PC-9 (cell line): ENCODE data around the gene CDK8. TPM values are rescaled to one million over a fixed set of nuclear protein-coding genes. Genes with fewer than 3 reads are reported as not detected.

ENCODE experiments used
- BruUV-seq: library from RNA; stranded (reverse); fragments of 400-500 nt; replicated peaks from 2 replicates; lab custom pipeline; 2021; lab: Mats Ljungman, UMichigan
- CTCF ChIA-PET: fragments of 300-600 bp; sonication (Branson Sonifier 250); formaldehyde crosslinking; loops from one replicate; lab custom pipeline; 2022; ENCODE audit warnings: antibody characterized with exemption; lab: Charles Lee
- POLR2A ChIA-PET: fragments of 300-600 bp; sonication (Branson Sonifier 250); formaldehyde crosslinking; loops from one replicate; lab custom pipeline; 2022; ENCODE audit warnings: antibody characterized with exemption; ENCODE audit not compliant: unreplicated experiment; lab: Charles Lee
- DNase-seq, 2 experiments: peaks; one replicate each; pipeline versions ENCODE4 v3.0.0 to v3.0.0-alpha.2; 2015 to 2022; ENCODE audit warnings: mixed read lengths in 1 of 2
- H2AFZ ChIP-seq: fragments of 200-600 bp; sonication (generic); 2 replicates; pipeline ENCODE4 v1.8.1; 2017; ENCODE audit warnings: antibody characterized with exemption
- H3F3A ChIP-seq: fragments of 200-600 bp; sonication (generic); 2 replicates; pipeline ENCODE4 v1.8.1; 2017; ENCODE audit warnings: antibody characterized with exemption, mild to moderate bottlenecking, low read depth; ENCODE audit not compliant: insufficient read depth
- H3K27ac ChIP-seq: fragments of 200-600 bp; sonication (generic); 2 replicates; pipeline ENCODE4 v1.6.1; 2016; ENCODE audit warnings: mixed run types
- H3K27me3 ChIP-seq: fragments of 200-600 bp; sonication (generic); 2 replicates; pipeline ENCODE4 v1.6.1; 2016; ENCODE audit warnings: low read depth, mixed run types; ENCODE audit not compliant: insufficient read depth
- H3K36me3 ChIP-seq: fragments of 200-600 bp; sonication (generic); 2 replicates; pipeline ENCODE4 v1.6.1; 2016; ENCODE audit warnings: low read depth, mixed run types
- H3K4me1 ChIP-seq: fragments of 200-600 bp; sonication (generic); replicated peaks from 2 replicates; pipeline ENCODE4 v1.6.1; 2016; ENCODE audit warnings: mixed run types; ENCODE audit not compliant: insufficient read depth
- H3K4me2 ChIP-seq: fragments of 200-600 bp; sonication (generic); 2 replicates; pipeline ENCODE4 v1.6.1; 2017; ENCODE audit warnings: mixed run types
- H3K4me3 ChIP-seq: fragments of 200-600 bp; sonication (generic); 2 replicates; pipeline ENCODE4 v1.6.1; 2016; ENCODE audit warnings: mixed run types
- H3K79me2 ChIP-seq: fragments of 200-600 bp; sonication (generic); 2 replicates; pipeline ENCODE4 v1.6.1; 2017; ENCODE audit warnings: low read depth, mixed run types
- H3K9me2 ChIP-seq: fragments of 200-600 bp; sonication (generic); 2 replicates; pipeline ENCODE4 v1.8.1; 2017; ENCODE audit warnings: mild to moderate bottlenecking; ENCODE audit not compliant: insufficient read depth
- H3K9me3 ChIP-seq: fragments of 200-600 bp; sonication (generic); 2 replicates; pipeline ENCODE4 v1.8.1; 2016; ENCODE audit warnings: low read depth; ENCODE audit not compliant: insufficient read depth
- H4K20me1 ChIP-seq: fragments of 200-600 bp; sonication (generic); 2 replicates; pipeline ENCODE4 v1.8.1; 2017; ENCODE audit not compliant: insufficient read depth
- CTCF ChIP-seq: fragments of 200-600 bp; sonication (generic); conservative IDR thresholded peaks from 2 replicates; pipeline ENCODE4 v1.6.1; 2017; ENCODE audit warnings: mixed run types, antibody characterized with exemption, mild to moderate bottlenecking, moderate library complexity
- EZH2 ChIP-seq: fragments of 200-600 bp; sonication (generic); IDR thresholded peaks from 2 replicates; pipeline ENCODE4 v1.8.0; 2017; ENCODE audit warnings: antibody characterized with exemption, low read depth
- intact Hi-C: fragments of 100-400 bp; cut with micrococcal nuclease; formaldehyde crosslinking; loops from one replicate; pipeline ENCODE4 v1.10.0; 2022; ENCODE audit not compliant: unreplicated experiment
- total RNA-seq: library from RNA; stranded (reverse); gene quantifications from 2 replicates; pipeline ENCODE4 v1.2.3, GENCODE V29; 2021

CDK8 gene
- total RNA-seq, 1 experiment from 2014 or later = 14.8 TPM

- Histone ChIP-seq H3K4me1 (no peaks in the 10 kb centered on the region), H3K4me2 (no peak overlapping the region), H3F3A (no peaks in the 10 kb centered on the region), H3K9me2 (no peaks in the 10 kb centered on the region), H3K79me2 (no peaks in the 10 kb centered on the region), H3K9me3 (no peaks in the 10 kb centered on the region), H3K36me3 (no peaks in the 10 kb centered on the region), H4K20me1 (peaks cover 5% of the 10 kb centered on the region; the same call in 1 of the 2 replicates), H3K27ac (no peak overlapping the region), H2AFZ (no peak overlapping the region), H3K4me3 (no peak overlapping the region), H3K27me3 (no peaks in the 10 kb centered on the region)
- TF ChIP-seq CTCF (no peak), EZH2 (no peak)
- no peak for DNase-seq
- no TSS peak for BruUV-seq
- CTCF ChIA-PET = no interaction called here
- POLR2A ChIA-PET = no interaction called here
- intact Hi-C loops = no loop called here
These were observed 130.7 kb downstream of the CDK8 start for GRCh38 chr13:26384587-26384986.

- Histone ChIP-seq H3K4me1 (no peaks in the 10 kb centered on the region), H4K20me1 (peaks cover 2% of the 10 kb centered on the region; the same call in 1 of the 2 replicates), H3K79me2 (no peaks in the 10 kb centered on the region), H3K9me3 (no peaks in the 10 kb centered on the region), H3K4me2 (no peak overlapping the region), H3K27ac (no peak overlapping the region), H3K9me2 (no peaks in the 10 kb centered on the region), H2AFZ (no peak overlapping the region), H3K27me3 (no peaks in the 10 kb centered on the region), H3K36me3 (no peaks in the 10 kb centered on the region), H3K4me3 (no peak overlapping the region), H3F3A (no peaks in the 10 kb centered on the region; the same call in 1 of the 2 replicates)
- DNase-seq = peak in 1 of 2 experiments; percentile 55
- intact Hi-C loops = no loop called here
- ChIA-PET CTCF (no interaction called here), POLR2A (no interaction called here)
- no peak for TF ChIP-seq EZH2
- TF ChIP-seq CTCF = no peak
- no TSS peak for BruUV-seq
These were observed 132.1 kb downstream of the CDK8 start for GRCh38 chr13:26386026-26386425.

GRCh38 chr13:26390203-26390602 is 136.3 kb downstream of the CDK8 start:
- no peaks in the 10 kb centered on the region for H3K27me3 ChIP-seq
- H2AFZ ChIP-seq = no peak overlapping the region
- intact Hi-C loops = no loop called here
- TF ChIP-seq CTCF (no peak), EZH2 (no peak)
- H3K9me3 ChIP-seq = no peaks in the 10 kb centered on the region
- CTCF ChIA-PET = no interaction called here
- H3K9me2 ChIP-seq = no peaks in the 10 kb centered on the region; the same call in 1 of the 2 replicates
- no peaks in the 10 kb centered on the region for H3K4me1 ChIP-seq
- H3K27ac ChIP-seq = no peak overlapping the region
- H3F3A ChIP-seq = no peaks in the 10 kb centered on the region; the same call in 1 of the 2 replicates
- H3K79me2 ChIP-seq = no peaks in the 10 kb centered on the region
- no peaks in the 10 kb centered on the region for H3K36me3 ChIP-seq
- POLR2A ChIA-PET = no interaction called here
- H4K20me1 ChIP-seq = peaks cover 4% of the 10 kb centered on the region
- no peak overlapping the region for H3K4me2 ChIP-seq
- H3K4me3 ChIP-seq = no peak overlapping the region
- no peak for DNase-seq
- BruUV-seq = no TSS peak
